ENCODE data around the gene DNAJC4. TPM values are rescaled to one million over a fixed set of nuclear protein-coding genes. Genes with fewer than 3 reads are reported as not detected.
A peak's percentile ranks its signal among the peaks of the same experiment; 100 is the strongest.

The DNAJC4 gene
- total RNA-seq, 6 experiments from 2014 or later: 21.7 to 29.5 (median 23.2) TPM

DNA sequence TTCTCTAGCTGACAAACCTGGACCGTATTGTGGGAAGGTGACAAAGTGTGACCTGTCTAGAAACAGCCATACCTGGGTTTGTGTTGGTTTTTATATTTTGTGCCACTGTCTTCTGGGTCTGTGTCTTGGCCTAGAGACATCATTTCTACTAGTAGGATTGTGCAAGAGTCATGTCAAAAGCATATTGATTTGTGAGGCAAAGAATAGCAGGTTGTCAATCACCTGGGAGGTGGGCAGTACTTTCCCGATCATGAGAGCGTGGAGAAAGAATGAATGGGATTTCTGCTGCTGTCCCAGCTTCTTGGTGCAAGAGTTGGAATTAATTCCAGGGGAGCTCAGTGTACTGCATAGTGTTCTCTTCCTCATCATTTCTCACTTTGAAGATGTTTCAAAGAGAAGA, 28.8 kb upstream of the DNAJC4 start:
- TF ChIP-seq, protein P1, sequence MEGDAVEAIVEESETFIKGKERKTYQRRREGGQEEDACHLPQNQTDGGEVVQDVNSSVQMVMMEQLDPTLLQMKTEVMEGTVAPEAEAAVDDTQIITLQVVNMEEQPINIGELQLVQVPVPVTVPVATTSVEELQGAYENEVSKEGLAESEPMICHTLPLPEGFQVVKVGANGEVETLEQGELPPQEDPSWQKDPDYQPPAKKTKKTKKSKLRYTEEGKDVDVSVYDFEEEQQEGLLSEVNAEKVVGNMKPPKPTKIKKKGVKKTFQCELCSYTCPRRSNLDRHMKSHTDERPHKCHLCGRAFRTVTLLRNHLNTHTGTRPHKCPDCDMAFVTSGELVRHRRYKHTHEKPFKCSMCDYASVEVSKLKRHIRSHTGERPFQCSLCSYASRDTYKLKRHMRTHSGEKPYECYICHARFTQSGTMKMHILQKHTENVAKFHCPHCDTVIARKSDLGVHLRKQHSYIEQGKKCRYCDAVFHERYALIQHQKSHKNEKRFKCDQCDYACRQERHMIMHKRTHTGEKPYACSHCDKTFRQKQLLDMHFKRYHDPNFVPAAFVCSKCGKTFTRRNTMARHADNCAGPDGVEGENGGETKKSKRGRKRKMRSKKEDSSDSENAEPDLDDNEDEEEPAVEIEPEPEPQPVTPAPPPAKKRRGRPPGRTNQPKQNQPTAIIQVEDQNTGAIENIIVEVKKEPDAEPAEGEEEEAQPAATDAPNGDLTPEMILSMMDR (IDR thresholded peaks at IDR 0.05): no peak
- Mint-ChIP-seq H3K27ac (no peak overlapping the region), H3K4me1 (ENCODE audit: low read depth) (peaks cover 21% of the 10 kb centered on the region), H3K36me3 (ENCODE audit: low read depth) (peaks cover 37% of the 10 kb centered on the region), H3K4me3 (no peak overlapping the region), H3K9me3 (no peaks in the 10 kb centered on the region), H3K27me3 (ENCODE audit: insufficient read depth) (peaks cover 2% of the 10 kb centered on the region; the same call in 1 of the 2 replicates)
- no peak for DNase-seq

DNA sequence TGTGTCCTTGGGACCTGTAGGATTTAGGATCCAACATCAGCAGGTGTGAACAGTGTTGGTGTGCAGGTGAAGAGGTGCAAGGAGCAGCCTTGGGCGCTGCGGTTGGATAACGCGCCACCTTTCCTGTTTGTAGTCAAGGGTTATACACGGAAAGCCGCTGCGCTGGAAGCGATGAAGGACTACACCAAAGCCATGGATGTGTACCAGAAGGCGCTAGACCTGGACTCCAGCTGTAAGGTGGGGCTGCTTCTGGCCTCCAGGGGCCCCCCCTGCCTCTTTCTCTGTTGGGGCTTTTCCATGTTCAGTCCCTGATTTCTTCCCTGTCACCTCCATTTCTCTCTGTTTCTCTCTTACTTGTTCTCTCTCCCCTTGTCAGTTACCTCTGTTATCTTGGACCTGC, 27.4 kb upstream of the DNAJC4 start:
- Mint-ChIP-seq H3K4me1 (ENCODE audit: low read depth) (peaks cover 31% of the 10 kb centered on the region), H3K36me3 (ENCODE audit: low read depth) (peaks cover 29% of the 10 kb centered on the region)
- TF ChIP-seq, protein P1 (IDR thresholded peaks at IDR 0.05): no peak

DNA sequence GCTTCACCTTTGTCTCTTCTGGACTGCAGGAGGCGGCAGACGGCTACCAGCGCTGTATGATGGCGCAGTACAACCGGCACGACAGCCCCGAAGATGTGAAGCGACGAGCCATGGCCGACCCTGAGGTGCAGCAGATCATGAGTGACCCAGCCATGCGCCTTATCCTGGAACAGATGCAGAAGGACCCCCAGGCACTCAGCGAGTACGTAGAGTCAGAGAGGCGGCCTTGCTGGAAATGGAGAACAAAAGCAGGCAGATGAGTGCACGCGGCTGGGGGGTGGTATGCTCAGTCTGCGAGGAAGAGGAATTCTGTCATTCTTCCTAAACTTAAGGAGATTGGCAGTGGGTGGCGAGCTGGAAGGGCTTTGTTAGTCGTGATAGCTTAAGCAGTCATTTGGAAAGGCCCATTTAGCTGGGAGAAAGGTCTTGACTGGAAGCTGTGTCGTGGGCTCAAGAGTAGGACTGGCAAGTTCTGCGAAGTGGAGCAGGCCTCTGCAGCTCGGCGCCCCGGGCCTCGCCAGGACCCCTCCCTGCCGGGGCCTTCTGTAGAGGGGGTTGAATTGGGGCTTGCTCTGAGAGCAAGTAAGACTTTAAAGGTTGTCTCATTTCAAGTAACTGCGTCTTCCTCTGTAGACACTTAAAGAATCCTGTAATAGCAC, 26.8 kb upstream of the DNAJC4 start:
- no peak overlapping the region; the same call in 1 of the 2 replicates for H3K27ac Mint-ChIP-seq
- peaks cover 29% of the 10 kb centered on the region for H3K36me3 Mint-ChIP-seq (ENCODE audit: low read depth)
- TF ChIP-seq, protein P1 (IDR thresholded peaks at IDR 0.05): no peak
- H3K9me3 Mint-ChIP-seq: no peaks in the 10 kb centered on the region
- H3K4me3 Mint-ChIP-seq: no peak overlapping the region
- peaks cover 2% of the 10 kb centered on the region; the same call in 1 of the 2 replicates for H3K27me3 Mint-ChIP-seq (ENCODE audit: insufficient read depth)
- peaks cover 31% of the 10 kb centered on the region for H3K4me1 Mint-ChIP-seq (ENCODE audit: low read depth)
- DNase-seq: no peak

More for the DNA sequence above, 27.4 kb upstream of the DNAJC4 start:
- no peak overlapping the region for H3K4me3 Mint-ChIP-seq
- H3K9me3 Mint-ChIP-seq: no peaks in the 10 kb centered on the region
- DNase-seq: no peak
- peaks cover 2% of the 10 kb centered on the region; the same call in 1 of the 2 replicates for H3K27me3 Mint-ChIP-seq (ENCODE audit: insufficient read depth)
- H3K27ac Mint-ChIP-seq: no peak overlapping the region; the same call in 1 of the 2 replicates

DNA sequence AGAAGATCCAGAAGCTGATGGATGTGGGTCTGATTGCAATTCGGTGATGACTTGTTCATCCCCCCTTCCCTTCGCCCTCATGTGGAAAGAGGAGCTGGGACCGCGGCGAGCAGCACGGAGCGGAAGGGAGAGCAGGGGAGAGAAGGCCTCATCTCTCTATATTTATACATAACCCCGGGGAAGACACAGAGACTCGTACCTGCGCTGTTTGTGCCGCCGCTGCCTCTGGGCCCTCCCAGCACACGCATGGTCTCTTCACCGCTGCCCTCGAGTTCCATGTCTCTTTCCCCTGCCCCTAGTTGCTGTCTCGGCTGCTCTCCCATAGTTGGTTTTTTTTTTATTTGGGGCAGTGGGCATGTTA, 26.3 kb upstream of the DNAJC4 start:
- Mint-ChIP-seq H3K27me3 (ENCODE audit: insufficient read depth) (peaks cover 2% of the 10 kb centered on the region; the same call in 1 of the 2 replicates), H3K9me3 (no peaks in the 10 kb centered on the region), H3K27ac (peak overlapping the region; percentile 71; the same call in 1 of the 2 replicates), H3K36me3 (ENCODE audit: low read depth) (peaks cover 29% of the 10 kb centered on the region), H3K4me3 (no peak overlapping the region), H3K4me1 (ENCODE audit: low read depth) (peaks cover 31% of the 10 kb centered on the region)
- no peak for DNase-seq
- TF ChIP-seq, protein P1 (IDR thresholded peaks at IDR 0.05): no peak

DNA sequence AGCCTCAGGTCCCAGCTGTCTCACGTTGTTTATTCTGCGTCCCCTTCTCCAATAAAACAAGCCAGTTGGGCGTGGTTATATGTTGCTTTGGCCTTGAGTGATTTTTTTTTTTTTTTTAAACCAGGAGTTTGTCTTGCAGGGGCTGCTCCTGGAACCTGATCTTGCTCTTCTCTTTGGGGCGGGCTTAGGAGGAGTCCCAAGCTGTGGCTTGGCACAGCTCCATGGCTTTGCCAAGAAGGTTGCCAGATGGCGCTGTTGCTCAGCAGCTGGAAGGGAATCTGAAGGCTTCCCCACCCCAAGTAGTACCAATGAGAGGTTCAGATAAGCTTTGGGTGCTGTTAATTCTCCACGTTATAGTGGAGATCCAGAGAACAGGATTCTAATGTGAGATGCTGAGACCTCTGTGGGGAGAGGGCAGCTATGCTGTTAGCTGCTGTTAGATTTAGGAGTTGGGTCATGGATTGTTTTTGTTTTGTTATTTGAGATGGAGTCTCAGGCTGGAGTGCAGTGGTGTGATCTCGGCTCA, 25.8 kb upstream of the DNAJC4 start:
- Mint-ChIP-seq H3K27me3 (ENCODE audit: insufficient read depth) (peaks cover 2% of the 10 kb centered on the region; the same call in 1 of the 2 replicates), H3K4me1 (ENCODE audit: low read depth) (peaks cover 31% of the 10 kb centered on the region), H3K9me3 (no peaks in the 10 kb centered on the region), H3K36me3 (ENCODE audit: low read depth) (peaks cover 29% of the 10 kb centered on the region), H3K27ac (peak overlapping the region; percentile 71), H3K4me3 (no peak overlapping the region)
- DNase-seq: peak; percentile 85
- TF ChIP-seq, protein P1 (IDR thresholded peaks at IDR 0.05): peak; percentile 83
